Putamen (tissue), 1 donor: ENCODE measurements around the gene GDF2.

Experiments
- DNase-seq: peaks from one replicate; pipeline ENCODE4 v3.0.0-alpha.2; 2016; ENCODE audit warnings: low spot score

The GDF2 gene

GRCh38 chr10:47311932-47312662, 10.2 kb upstream of the GDF2 start:
- DNase-seq = peak; percentile 71

DNA sequence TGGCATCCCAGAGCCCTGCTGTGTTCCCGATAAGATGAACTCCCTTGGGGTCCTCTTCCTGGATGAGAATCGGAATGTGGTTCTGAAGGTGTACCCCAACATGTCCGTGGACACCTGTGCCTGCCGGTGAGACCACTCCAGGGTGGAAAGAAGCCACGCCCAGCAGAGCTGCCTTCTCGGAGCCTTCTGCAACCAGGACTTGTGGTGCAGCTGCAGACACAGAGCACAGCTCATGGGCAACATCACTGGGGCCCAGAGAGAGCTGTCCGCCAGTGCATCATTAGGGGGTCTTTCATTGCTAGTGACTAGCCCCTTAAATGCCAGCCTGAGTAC, 9.6 kb upstream of the GDF2 start:
- DNase-seq = no peak

DNA sequence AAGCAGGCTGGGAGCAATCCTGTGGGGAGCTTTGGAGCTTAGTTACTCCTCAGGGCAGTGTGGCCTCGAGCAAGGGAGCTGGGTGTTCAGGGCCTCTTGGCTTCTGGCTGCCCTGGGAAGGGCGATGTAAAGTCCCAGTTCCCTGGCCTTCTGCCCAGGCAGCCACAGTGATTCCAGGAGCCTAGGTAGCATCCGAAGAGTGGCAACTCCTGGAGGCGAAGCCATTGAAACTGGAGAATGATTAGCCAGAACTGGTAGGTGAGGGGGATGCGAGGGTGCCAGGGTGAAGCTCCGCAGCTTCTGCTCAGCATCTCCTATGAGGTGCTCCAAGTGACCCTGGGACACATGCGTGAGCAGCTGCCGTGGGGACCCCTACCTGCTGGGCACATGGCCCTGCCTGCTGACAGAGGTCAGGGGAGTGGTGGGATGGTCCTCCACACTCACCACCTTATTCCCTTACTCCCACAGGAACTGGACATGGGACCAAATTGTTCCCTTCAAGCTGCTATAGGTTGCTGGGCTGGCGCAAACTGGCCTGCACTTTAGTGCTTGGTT, 7.8 kb upstream of the GDF2 start:
- no peak for DNase-seq

DNA sequence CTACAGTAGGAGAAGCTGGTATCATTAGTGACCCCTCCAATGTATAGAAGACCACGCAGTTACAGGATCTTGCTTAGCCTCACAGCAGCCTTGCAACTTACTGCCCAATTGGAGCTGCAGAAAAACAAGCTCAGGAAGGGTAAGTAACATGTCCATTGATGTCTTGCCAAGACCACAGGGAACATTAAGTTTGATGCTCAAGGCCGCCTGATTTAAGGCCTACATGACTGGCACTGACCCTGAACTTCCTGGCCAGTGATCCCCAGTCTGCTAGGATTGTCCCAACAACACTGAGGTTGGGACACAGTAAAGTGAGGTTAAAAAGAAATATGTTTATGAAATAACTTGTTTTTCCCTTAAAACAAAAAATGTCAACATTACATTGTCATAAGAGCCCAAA, 6.8 kb upstream of the GDF2 start:
- DNase-seq = no peak

GRCh38 chr10:47316131-47316530, 6.1 kb upstream of the GDF2 start:
- DNase-seq = no peak

GRCh38 chr10:47317251-47317650, 5.0 kb upstream of the GDF2 start:
- DNase-seq = no peak

GRCh38 chr10:47318706-47319105, 3.5 kb upstream of the GDF2 start:
- DNase-seq = no peak

GRCh38 chr10:47319784-47320183, 2.5 kb upstream of the GDF2 start:
- DNase-seq = no peak

- no peak for DNase-seq
Measured at GRCh38 chr10:47320812-47321211, 1.4 kb upstream of the GDF2 start.

GRCh38 chr10:47321521-47322195, 596 bp upstream of the GDF2 start:
- DNase-seq = no peak

DNA sequence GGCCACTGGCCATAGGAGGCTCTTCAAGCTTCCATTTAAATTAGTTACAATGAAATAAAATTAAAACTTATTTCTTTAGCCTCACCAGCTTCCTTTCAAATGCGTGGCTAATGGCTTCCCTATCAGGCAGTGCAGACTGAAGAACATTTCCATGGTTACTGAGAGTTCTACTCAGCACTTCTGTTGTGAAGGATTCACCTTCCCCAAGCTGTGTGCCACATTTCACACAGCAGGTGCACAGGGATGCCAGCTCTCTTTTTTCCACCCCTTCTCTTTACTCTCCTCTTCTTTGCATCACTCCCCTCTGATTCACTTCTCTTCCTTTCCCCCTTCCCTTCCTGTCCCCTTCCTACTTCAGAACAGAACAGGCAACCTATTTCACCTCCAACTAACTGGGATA, 833 bp downstream of the GDF2 start:
- no peak for DNase-seq

GRCh38 chr10:47323636-47324296, 1.5 kb downstream of the GDF2 start:
- no peak for DNase-seq

DNA sequence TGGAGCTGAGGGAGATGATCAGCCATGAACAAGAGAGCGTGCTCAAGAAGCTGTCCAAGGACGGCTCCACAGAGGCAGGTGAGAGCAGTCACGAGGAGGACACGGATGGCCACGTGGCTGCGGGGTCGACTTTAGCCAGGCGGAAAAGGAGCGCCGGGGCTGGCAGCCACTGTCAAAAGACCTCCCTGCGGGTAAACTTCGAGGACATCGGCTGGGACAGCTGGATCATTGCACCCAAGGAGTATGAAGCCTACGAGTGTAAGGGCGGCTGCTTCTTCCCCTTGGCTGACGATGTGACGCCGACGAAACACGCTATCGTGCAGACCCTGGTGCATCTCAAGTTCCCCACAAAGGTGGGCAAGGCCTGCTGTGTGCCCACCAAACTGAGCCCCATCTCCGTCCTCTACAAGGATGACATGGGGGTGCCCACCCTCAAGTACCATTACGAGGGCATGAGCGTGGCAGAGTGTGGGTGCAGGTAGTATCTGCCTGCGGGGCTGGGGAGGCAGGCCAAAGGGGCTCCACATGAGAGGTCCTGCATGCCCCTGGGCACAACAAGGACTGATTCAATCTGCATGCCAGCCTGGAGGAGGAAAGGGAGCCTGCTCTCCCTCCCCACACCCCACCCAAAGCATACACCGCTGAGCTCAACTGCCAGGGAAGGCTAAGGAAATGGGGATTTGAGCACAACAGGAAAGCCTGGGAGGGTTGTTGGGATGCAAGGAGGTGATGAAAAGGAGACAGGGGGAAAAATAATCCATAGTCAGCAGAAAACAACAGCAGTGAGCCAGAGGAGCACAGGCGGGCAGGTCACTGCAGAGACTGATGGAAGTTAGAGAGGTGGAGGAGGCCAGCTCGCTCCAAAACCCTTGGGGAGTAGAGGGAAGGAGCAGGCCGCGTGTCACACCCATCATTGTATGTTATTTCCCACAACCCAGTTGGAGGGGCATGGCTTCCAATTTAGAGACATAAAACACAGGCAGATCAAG, 3.3 kb downstream of the GDF2 start:
- no peak for DNase-seq

GRCh38 chr10:47326306-47326926, 4.2 kb downstream of the GDF2 start:
- no peak for DNase-seq

- DNase-seq = no peak
Measured at GRCh38 chr10:47326927-47327330, 4.7 kb downstream of the GDF2 start.

GRCh38 chr10:47329855-47330254, 7.6 kb downstream of the GDF2 start:
- DNase-seq = no peak

DNA sequence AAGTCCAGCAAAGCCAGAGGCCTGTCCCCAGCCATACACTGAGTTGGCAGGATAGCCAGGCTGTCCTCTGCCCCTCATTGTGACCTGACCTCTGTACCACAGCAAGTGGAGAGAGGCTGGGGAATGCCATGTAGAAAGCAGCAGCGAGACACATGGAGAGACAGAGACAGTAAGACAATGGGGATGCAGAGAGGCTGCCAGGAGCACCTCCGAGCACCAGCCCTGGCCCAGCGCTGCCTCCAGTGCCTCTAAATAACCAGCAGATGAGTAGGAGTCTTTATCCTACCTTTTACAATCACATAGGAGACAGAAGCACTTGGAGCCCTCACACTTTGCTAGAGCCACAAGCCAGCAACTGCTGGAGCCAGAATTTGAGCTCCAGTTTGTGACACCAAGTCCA, 8.1 kb downstream of the GDF2 start:
- DNase-seq = no peak

DNA sequence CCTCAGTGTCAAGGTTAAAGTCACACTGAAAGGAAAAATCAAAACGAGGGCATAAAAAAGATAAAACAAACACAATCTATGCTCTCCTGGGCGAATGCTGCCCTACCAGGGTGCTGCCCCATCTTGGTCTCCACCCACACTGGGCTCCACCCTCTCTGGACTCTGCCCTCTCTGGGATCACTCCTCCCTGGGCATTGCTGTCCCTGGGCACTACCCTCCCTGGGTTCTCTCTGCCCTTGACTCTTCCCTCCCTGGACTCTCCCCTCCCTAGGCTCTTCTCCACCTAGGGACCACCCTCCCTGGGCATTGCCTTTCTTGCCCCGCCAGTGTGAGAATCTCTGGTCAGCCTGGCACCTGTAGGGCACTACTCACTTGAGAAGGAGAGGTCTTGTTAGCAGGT, 8.6 kb downstream of the GDF2 start:
- no peak for DNase-seq

GRCh38 chr10:47331491-47331890, 9.2 kb downstream of the GDF2 start:
- DNase-seq = no peak

DNA sequence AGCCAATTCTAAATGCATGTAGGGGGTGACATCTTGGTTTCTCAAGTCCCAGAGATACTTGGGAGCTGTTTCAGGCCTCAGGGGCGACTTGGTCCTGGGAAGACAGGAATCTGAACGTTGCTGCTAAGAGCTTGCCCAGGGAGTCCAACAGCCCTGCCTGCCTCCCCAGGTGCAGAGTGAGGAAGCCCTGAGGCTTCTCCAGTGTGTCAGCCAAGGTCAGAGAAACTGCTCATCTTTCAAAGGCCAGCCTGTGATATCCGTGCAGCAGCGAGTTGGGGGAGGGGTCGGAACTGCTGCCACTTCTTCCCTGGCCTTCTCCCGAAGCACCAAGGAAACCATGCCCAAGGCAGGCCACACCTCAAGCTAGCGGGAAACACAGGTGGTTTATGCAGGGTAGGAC, 9.7 kb downstream of the GDF2 start:
- no peak for DNase-seq

DNA sequence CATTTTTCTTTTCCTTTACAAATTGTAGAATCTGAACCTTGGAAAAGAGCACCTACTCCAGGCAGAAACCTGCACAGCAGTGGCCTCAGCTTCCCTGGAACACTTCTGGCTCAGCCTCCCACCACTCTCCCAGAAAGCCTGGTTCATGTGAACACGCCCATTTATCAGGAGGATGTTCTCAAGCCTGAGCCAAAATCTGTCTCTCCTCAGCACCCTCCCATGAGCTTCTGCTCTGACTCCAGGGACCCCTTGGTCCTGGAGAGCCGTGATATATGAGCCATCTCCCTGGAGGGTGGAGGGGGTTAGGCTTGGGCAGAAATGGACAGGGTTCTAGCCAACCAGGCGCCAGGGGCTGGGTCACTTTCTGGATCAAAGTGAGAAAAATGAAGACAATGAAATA, 10.1 kb downstream of the GDF2 start:
- no peak for DNase-seq

DNA sequence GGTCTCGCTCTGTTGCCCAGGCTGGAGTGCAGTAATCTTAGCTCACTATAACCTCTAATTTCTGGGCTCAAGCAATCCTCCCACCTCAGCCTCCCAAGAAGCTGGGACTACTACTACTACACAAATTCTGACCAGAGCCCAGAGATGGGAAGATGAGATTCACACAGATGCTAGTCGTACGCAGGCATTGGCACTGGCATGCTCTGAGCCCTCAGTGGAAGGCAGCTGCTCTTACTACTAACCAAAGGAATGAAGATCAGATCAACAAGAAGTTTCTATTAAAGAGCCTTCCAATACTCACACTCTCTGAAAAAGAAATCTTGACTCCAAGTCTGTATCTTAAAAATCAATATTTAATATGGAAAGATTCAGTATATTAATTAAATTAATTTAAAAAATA, 10.7 kb downstream of the GDF2 start:
- no peak for DNase-seq
